CD14-positive monocyte (primary cell): Measurements from ENCODE around the gene PDAP1. TPM values are rescaled to one million over a fixed set of nuclear protein-coding genes. Genes with fewer than 3 reads are reported as not detected.

Experiments
- DNase-seq, 3 donors: peaks; one replicate each; pipeline ENCODE4 v3.0.0-alpha.2; 2011 to 2022
- H2AFZ ChIP-seq: 2 replicates; pipeline ENCODE4 v1.6.0; 2012; ENCODE audit warnings: mild to moderate bottlenecking, low read depth, low read length, inconsistent platforms; ENCODE audit not compliant: insufficient read depth, poor library complexity, severe bottlenecking
- H3K27ac ChIP-seq, 2 donors: 1 replicate in 1 of 2; 2 replicates in 1 of 2; pipeline ENCODE4 v1.5.1; 2012 to 2013; ENCODE audit warnings: low read length in 2 of 2, control low read depth in 1 of 2, inconsistent platforms in 1 of 2, low read depth in 1 of 2, mild to moderate bottlenecking in 1 of 2
- H3K27me3 ChIP-seq, 2 donors: one replicate each; pipeline versions ENCODE4 v1.6.0 to v1.6.1; 2011 to 2013; ENCODE audit warnings: low read length in 2 of 2; ENCODE audit not compliant: control insufficient read depth in 2 of 2, insufficient read depth in 2 of 2
- H3K36me3 ChIP-seq, 2 donors: replicated peaks in 1 of 2; 1 replicate in 1 of 2; 2 replicates in 1 of 2; pipeline versions ENCODE4 v1.5.1 to v1.6.1; 2012 to 2013; ENCODE audit warnings: low read length in 2 of 2, control low read depth in 1 of 2, inconsistent platforms in 1 of 2, mild to moderate bottlenecking in 1 of 2; ENCODE audit not compliant: insufficient read depth in 2 of 2, control insufficient read depth in 1 of 2
- H3K4me1 ChIP-seq, 2 donors: 1 replicate in 1 of 2; 2 replicates in 1 of 2; pipeline versions ENCODE4 v1.5.1 to v1.6.1; 2012 to 2013; ENCODE audit warnings: low read length in 2 of 2, control low read depth in 1 of 2, inconsistent platforms in 1 of 2, mild to moderate bottlenecking in 1 of 2, moderate library complexity in 1 of 2; ENCODE audit not compliant: insufficient read depth in 2 of 2, control insufficient read depth in 1 of 2
- H3K4me2 ChIP-seq: replicated peaks from 2 replicates; pipeline ENCODE3; 2012; ENCODE audit warnings: low read length, moderate library complexity, mild to moderate bottlenecking; ENCODE audit not compliant: poor library complexity, severe bottlenecking; ENCODE audit errors: extremely low read depth
- H3K4me3 ChIP-seq, 3 experiments: fragments of 200-600 bp in 1 of 3; sonication (generic) in 1 of 3; replicated peaks in 1 of 3; 1 replicate in 2 of 3; 2 replicates in 1 of 3; pipeline ENCODE4 v1.5.1; 2011 to 2013; ENCODE audit warnings: low read length in 3 of 3, mild to moderate bottlenecking in 3 of 3, control low read depth in 2 of 3, low read depth in 2 of 3, inconsistent platforms in 1 of 3, moderate library complexity in 1 of 3
- H3K79me2 ChIP-seq: 2 replicates; pipeline ENCODE4 v1.6.0; 2012; ENCODE audit warnings: mild to moderate bottlenecking, control low read depth, inconsistent platforms, low read length, moderate library complexity; ENCODE audit not compliant: insufficient read depth
- H3K9ac ChIP-seq: 2 replicates; pipeline ENCODE4 v1.6.0; 2017; ENCODE audit warnings: low read length, mild to moderate bottlenecking; ENCODE audit not compliant: insufficient read depth, poor library complexity, severe bottlenecking
- H3K9me3 ChIP-seq, 2 donors: replicated peaks in 1 of 2; 1 replicate in 1 of 2; 2 replicates in 1 of 2; pipeline versions ENCODE4 v1.5.1 to v1.6.1; 2012 to 2013; ENCODE audit warnings: low read length in 2 of 2, control low read depth in 1 of 2; ENCODE audit not compliant: control insufficient read depth in 1 of 2, insufficient read depth in 1 of 2
- H4K20me1 ChIP-seq: 2 replicates; pipeline ENCODE4 v1.6.0; 2012; ENCODE audit warnings: mild to moderate bottlenecking, low read length, control low read depth, moderate library complexity; ENCODE audit not compliant: insufficient read depth
- H3K27ac Mint-ChIP-seq, 7 donors: one replicate each; pipeline ENCODE4 v1.8.0; 2020; ENCODE audit warnings: mild to moderate bottlenecking in 7 of 7, mixed read lengths in 7 of 7, moderate library complexity in 6 of 7, inconsistent platforms in 2 of 7
- H3K27me3 Mint-ChIP-seq, 3 donors: one replicate each; pipeline ENCODE4 v1.8.0; 2021 to 2022; ENCODE audit warnings: low read depth in 3 of 3, mild to moderate bottlenecking in 3 of 3, mixed read lengths in 3 of 3, moderate library complexity in 3 of 3, inconsistent platforms in 1 of 3
- H3K36me3 Mint-ChIP-seq, 2 donors: one replicate each; pipeline ENCODE4 v1.8.0; 2020; ENCODE audit warnings: mixed read lengths in 2 of 2, inconsistent platforms in 1 of 2, mild to moderate bottlenecking in 1 of 2
- H3K4me1 Mint-ChIP-seq: one replicate; pipeline ENCODE4 v1.8.0; 2020; ENCODE audit warnings: mild to moderate bottlenecking, mixed read lengths
- H3K4me3 Mint-ChIP-seq, 2 donors: one replicate each; pipeline ENCODE4 v1.8.0; 2020; ENCODE audit warnings: mild to moderate bottlenecking in 2 of 2, mixed read lengths in 2 of 2, moderate library complexity in 1 of 2
- H3K9me3 Mint-ChIP-seq, 7 donors: one replicate each; pipeline ENCODE4 v1.8.0; 2020 to 2022; ENCODE audit warnings: mixed read lengths in 7 of 7, mild to moderate bottlenecking in 6 of 7, moderate library complexity in 6 of 7, inconsistent platforms in 2 of 7
- CTCF ChIP-seq: fragments of 200-600 bp; IDR thresholded peaks from one replicate; pipeline ENCODE4 v1.8.0; 2022; ENCODE audit warnings: antibody characterized with exemption, mild to moderate bottlenecking
- WGBS: methylation state at CpG from one replicate; pipeline ENCODE4 v1.1.5; 2013; ENCODE audit warnings: missing lambda C conversion rate; ENCODE audit not compliant: insufficient coverage; 5-methylcytosine and 5-hydroxymethylcytosine counted together
- intact Hi-C, 2 donors: fragments of 100-400 bp; cut with micrococcal nuclease; formaldehyde crosslinking; loops; one replicate each; pipeline versions ENCODE4 v1.15.0 to v1.15.1; 2023
- polyA plus RNA-seq, 3 donors: library from polyadenylated mRNA; depleted of rRNA in 1 of 3; unstranded in 2 of 3; stranded (reverse) in 1 of 3; fragments of 300-500 nt in 2 of 3; fragments of >200 nt in 1 of 3; fragmentation: Illumina TruSeq in 2 of 3; gene quantifications; 1 replicate in 2 of 3; 2 replicates in 1 of 3; pipeline ENCODE4 v1.2.3, GENCODE V29; 2012 to 2021

The PDAP1 gene
- polyA plus RNA-seq, 3 donors, result 9.8 to 43.3 (median 16.2) TPM

DNA sequence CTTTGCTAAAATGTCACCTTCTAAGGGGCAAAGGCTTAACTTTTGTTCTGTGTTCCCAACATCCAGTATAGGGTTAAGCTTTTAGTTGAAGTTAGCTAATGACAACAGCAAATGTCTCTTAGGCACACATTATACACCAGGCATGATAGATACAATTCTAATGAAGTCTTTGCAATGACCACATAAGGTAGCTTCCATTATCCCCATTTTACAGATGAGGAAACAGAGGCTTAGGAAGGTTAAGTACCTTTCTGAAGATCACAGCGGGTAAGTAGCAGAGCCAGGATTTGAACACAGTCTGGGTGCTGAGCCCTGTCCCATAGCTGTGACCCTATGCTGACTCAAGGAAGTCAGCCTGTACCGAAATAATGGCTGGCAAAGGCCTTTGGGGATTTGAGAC is 2.2 kb upstream of the PDAP1 start:
- peaks cover 50% of the 10 kb centered on the region for H4K20me1 ChIP-seq
- no peak overlapping the region for H3K9ac ChIP-seq
- H3K4me2 ChIP-seq, result no peak overlapping the region
- intact Hi-C loops, result no loop called here
- 100% methylated on average over 1 of the region's 2 CpGs for WGBS
- Mint-ChIP-seq H3K27me3 (peaks cover 0 to 2% (median 0%) of the 10 kb centered on the region in 3 donors), H3K4me1 (peaks cover 26% of the 10 kb centered on the region), H3K4me3 (peak overlapping the region in 1 of 2 donors; percentile 31), H3K36me3 (peaks cover 39 to 53% of the 10 kb centered on the region in 2 donors), H3K27ac (peak overlapping the region in 2 of 7 donors; percentile 41 to 66), H3K9me3 (peaks cover 0 to 5% (median 2%) of the 10 kb centered on the region in 7 donors)
- no peaks in the 10 kb centered on the region for H3K27me3 ChIP-seq
- H3K27ac ChIP-seq, result peak overlapping the region in 1 of 2 donors; percentile 52
- H2AFZ ChIP-seq, result no peak overlapping the region
- H3K4me3 ChIP-seq, result no peak overlapping the region
- no peak for TF ChIP-seq CTCF
- peaks cover 25 to 35% of the 10 kb centered on the region in 2 donors for H3K4me1 ChIP-seq
- no peak for DNase-seq
- H3K9me3 ChIP-seq, result no peaks in the 10 kb centered on the region
- peaks cover 52% of the 10 kb centered on the region for H3K79me2 ChIP-seq
- peaks cover 43 to 57% of the 10 kb centered on the region in 2 donors for H3K36me3 ChIP-seq

- Histone ChIP-seq H3K36me3 (peaks cover 38 to 53% of the 10 kb centered on the region in 2 donors), H4K20me1 (peaks cover 58% of the 10 kb centered on the region), H3K27me3 (no peaks in the 10 kb centered on the region), H3K79me2 (peaks cover 60% of the 10 kb centered on the region), H3K9me3 (no peaks in the 10 kb centered on the region), H3K9ac (peak overlapping the region; percentile 90), H3K4me1 (peaks cover 25 to 35% of the 10 kb centered on the region in 2 donors), H3K4me2 (peak overlapping the region; percentile 90), H3K4me3 (peak overlapping the region; percentile 65 to 96 (median 93)), H2AFZ (peak overlapping the region; percentile 97), H3K27ac (peak overlapping the region in 1 of 2 donors; percentile 97)
- peak overlapping the region; percentile 97 to 99 for H3K4me3 Mint-ChIP-seq
- H3K9me3 Mint-ChIP-seq, result peaks cover 0 to under 1% (median 0%) of the 10 kb centered on the region in 7 donors
- TF ChIP-seq CTCF, result no peak
- no peak for DNase-seq
- peaks cover 35 to 48% of the 10 kb centered on the region in 2 donors for H3K36me3 Mint-ChIP-seq
- H3K4me1 Mint-ChIP-seq, result peaks cover 26% of the 10 kb centered on the region
- 0% methylated on average over 1 of the region's 3 CpGs for WGBS
- peaks cover 0 to 2% (median 0%) of the 10 kb centered on the region in 3 donors for H3K27me3 Mint-ChIP-seq
- intact Hi-C loops, result loop anchor here (2.0 to 10.0 kb wide), 3 partner anchors 35 to 95 kb away; partner anchors contain the start of genes ARPC1B (in 1 of the 2), ZKSCAN5 (in 1 of the 2) and ZNF394 (in 1 of the 2)
- H3K27ac Mint-ChIP-seq, result peak overlapping the region in 4 of 7 donors; percentile 40 to 98 (median 97)
Observed at GRCh38 chr7:99409806-99410205, 1.4 kb upstream of the PDAP1 start.
